IPS-15b (cell line): Measurements from ENCODE around the gene RAP2C.
"Not testable (repeated sequence)": the region's sequence is repeated elsewhere in the genome, so short reads cannot be mapped to it uniquely, and the experiment has no call there.

Experiments used
- H3K27me3 ChIP-seq: one replicate; pipeline ENCODE4 v1.6.1; 2013; ENCODE audit warnings: low read length; ENCODE audit not compliant: control insufficient read depth, insufficient read depth
- H3K36me3 ChIP-seq: one replicate; pipeline ENCODE4 v1.6.1; 2013; ENCODE audit warnings: low read length; ENCODE audit not compliant: control insufficient read depth, insufficient read depth
- H3K4me1 ChIP-seq: one replicate; pipeline ENCODE4 v1.6.1; 2013; ENCODE audit warnings: mild to moderate bottlenecking, low read length; ENCODE audit not compliant: control insufficient read depth, insufficient read depth
- H3K4me3 ChIP-seq: one replicate; pipeline ENCODE4 v1.5.1; 2013; ENCODE audit warnings: low read depth, low read length
- H3K9ac ChIP-seq: one replicate; pipeline ENCODE4 v1.6.1; 2013; ENCODE audit warnings: low read depth, mild to moderate bottlenecking, low read length
- H3K9me3 ChIP-seq: one replicate; pipeline ENCODE4 v1.6.1; 2013; ENCODE audit warnings: mild to moderate bottlenecking, low read length; ENCODE audit not compliant: control insufficient read depth, insufficient read depth

RAP2C gene

GRCh38 chrX:132165005-132165404 is 54.2 kb downstream of the RAP2C start:
- Histone ChIP-seq H3K27me3 (no peaks in the 10 kb centered on the region), H3K4me1 (no peaks in the 10 kb centered on the region), H3K4me3 (no peak overlapping the region), H3K9ac (no peak overlapping the region), H3K9me3 (peaks cover 6% of the 10 kb centered on the region), H3K36me3 (peaks cover 5% of the 10 kb centered on the region)

GRCh38 chrX:132163094-132163493 is 56.2 kb downstream of the RAP2C start:
- not testable (repeated sequence) for H3K36me3 ChIP-seq, H3K27me3 ChIP-seq

GRCh38 chrX:132153166-132153565 is 66.1 kb downstream of the RAP2C start:
- Histone ChIP-seq H3K9me3 (no peaks in the 10 kb centered on the region), H3K36me3 (no peaks in the 10 kb centered on the region), H3K9ac (no peak overlapping the region), H3K27me3 (peaks cover 2% of the 10 kb centered on the region), H3K4me1 (no peaks in the 10 kb centered on the region), H3K4me3 (no peak overlapping the region)

More at GRCh38 chrX:132163094-132163493, 56.2 kb downstream of the RAP2C start:
- not testable (repeated sequence) for H3K9me3 ChIP-seq, H3K4me3 ChIP-seq, H3K9ac ChIP-seq, H3K4me1 ChIP-seq
